Esophagus (tissue), 2 donors: ENCODE data around the gene PTPRT. TPM values are rescaled to one million over a fixed set of nuclear protein-coding genes. Genes with fewer than 3 reads are reported as not detected.

Experiments
- H3K27ac ChIP-seq, 2 donors: one replicate each; pipeline ENCODE4 v1.5.1; 2013; ENCODE audit warnings: low read depth in 2 of 2, mild to moderate bottlenecking in 2 of 2, inconsistent platforms in 1 of 2, low read length in 1 of 2, moderate library complexity in 1 of 2
- H3K27me3 ChIP-seq, 2 donors: one replicate each; pipeline ENCODE4 v1.6.1; 2013; ENCODE audit warnings: low read length in 2 of 2, control low read depth in 1 of 2, mild to moderate bottlenecking in 1 of 2; ENCODE audit not compliant: insufficient read depth in 2 of 2, control insufficient read depth in 1 of 2
- H3K36me3 ChIP-seq, 2 donors: one replicate each; pipeline ENCODE4 v1.6.1; 2013; ENCODE audit warnings: low read length in 1 of 2; ENCODE audit not compliant: control insufficient read depth in 2 of 2, insufficient read depth in 2 of 2
- H3K4me1 ChIP-seq, 2 donors: one replicate each; pipeline ENCODE4 v1.6.1; 2013; ENCODE audit warnings: low read length in 1 of 2; ENCODE audit not compliant: control insufficient read depth in 2 of 2, insufficient read depth in 2 of 2
- H3K4me3 ChIP-seq, 2 donors: one replicate each; pipeline ENCODE4 v1.5.1; 2013; ENCODE audit warnings: low read length in 2 of 2, mild to moderate bottlenecking in 2 of 2, low read depth in 1 of 2, moderate library complexity in 1 of 2
- H3K9me3 ChIP-seq, 2 donors: one replicate each; pipeline ENCODE4 v1.6.1; 2013; ENCODE audit warnings: mild to moderate bottlenecking in 2 of 2, low read depth in 1 of 2, low read length in 1 of 2, moderate library complexity in 1 of 2; ENCODE audit not compliant: control insufficient read depth in 2 of 2, insufficient read depth in 1 of 2
- WGBS, 2 donors: extraction: QIAGEN DNeasy Blood & Tissue Kit; methylation state at CpG; one replicate each; pipeline ENCODE4 v1.1.7; 2013; 5-methylcytosine and 5-hydroxymethylcytosine counted together
- polyA plus RNA-seq, 2 donors: library from polyadenylated mRNA; stranded (reverse); fragments of 200-250 nt; gene quantifications; one replicate each; pipeline ENCODE4 v1.2.3, GENCODE V29; 2013
- donor health status: healthy with polysubstance abuse.
- donor health status: Bipolar disorder and iron deficiency.

The PTPRT gene
- polyA plus RNA-seq, 2 donors, result under 0.01 TPM

DNA sequence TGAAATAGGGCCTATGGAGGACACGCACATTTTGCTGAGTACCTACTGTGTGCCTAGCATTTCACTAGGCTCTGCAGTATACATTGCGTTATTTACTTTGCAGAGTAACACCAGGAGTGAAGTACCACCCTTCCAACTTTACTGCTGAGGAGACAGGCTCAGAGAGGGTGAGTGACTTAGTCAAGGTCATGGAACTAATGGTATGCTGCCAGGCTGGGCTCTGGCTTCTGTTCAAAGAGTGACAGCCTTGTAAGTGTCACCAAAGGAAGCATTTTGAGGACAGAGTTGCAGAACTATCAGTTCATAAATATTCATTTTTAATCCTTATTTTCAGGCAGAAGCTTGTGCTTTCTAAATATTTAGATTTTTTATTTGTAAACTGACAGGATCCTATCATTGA, 816.7 kb downstream of the PTPRT start:
- Histone ChIP-seq H3K9me3 (no peaks in the 10 kb centered on the region), H3K27ac (no peak overlapping the region)
- WGBS, 2 donors, result 85% methylated on average over 2 of the region's 2 CpGs

DNA sequence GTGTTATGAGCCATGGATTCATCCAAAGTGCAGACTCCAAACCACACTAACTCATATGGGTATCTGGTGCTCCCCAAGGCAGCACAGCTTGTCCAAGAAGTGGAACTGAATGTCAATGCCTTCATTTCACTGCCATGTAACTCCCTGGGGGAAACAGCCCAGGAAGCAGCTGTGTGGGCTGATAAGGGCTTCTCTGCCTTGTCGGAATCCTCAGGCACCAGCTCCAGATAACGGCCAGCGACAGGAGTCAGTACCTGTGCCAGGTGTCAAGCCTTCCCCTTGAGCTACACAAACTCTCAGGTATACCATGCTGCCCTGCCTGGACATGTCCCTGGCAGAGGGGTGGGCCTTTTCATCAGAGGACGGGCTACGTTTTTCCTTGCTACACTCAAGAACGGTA, 819.6 kb downstream of the PTPRT start:
- no peak overlapping the region for H3K27ac ChIP-seq
- no peaks in the 10 kb centered on the region for H3K36me3 ChIP-seq
- H3K4me3 ChIP-seq, result no peak overlapping the region
- H3K4me1 ChIP-seq, result no peaks in the 10 kb centered on the region
- 45 to 52% methylated on average over 6 of the region's 6 CpGs for WGBS, 2 donors
- H3K9me3 ChIP-seq, result no peaks in the 10 kb centered on the region
- H3K27me3 ChIP-seq, result no peaks in the 10 kb centered on the region

More for the DNA sequence above, 816.7 kb downstream of the PTPRT start:
- no peak overlapping the region for H3K4me3 ChIP-seq
- H3K27me3 ChIP-seq, result no peaks in the 10 kb centered on the region
- H3K4me1 ChIP-seq, result no peaks in the 10 kb centered on the region
- H3K36me3 ChIP-seq, result no peaks in the 10 kb centered on the region

DNA sequence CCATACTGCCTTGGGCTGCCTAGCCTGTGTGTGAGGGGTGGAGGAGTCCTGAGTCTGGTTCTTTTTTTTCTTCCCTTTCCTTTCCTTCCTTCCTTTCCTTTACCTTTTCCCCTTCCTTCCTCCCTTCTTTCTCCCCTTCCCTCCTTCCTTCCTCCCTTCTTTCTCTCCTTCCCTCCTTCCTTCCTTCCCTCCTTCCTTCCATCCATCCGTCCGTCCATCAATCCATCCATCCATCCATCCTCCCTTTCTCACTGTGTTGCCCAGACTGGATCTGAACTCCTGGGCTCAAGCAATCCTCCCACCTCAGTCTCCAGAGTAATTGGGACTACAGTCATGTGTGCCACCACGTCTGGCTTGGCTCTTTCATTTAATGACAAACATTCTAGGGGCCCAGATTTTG, 820.8 kb downstream of the PTPRT start:
- H3K9me3 ChIP-seq, result no peaks in the 10 kb centered on the region

DNA sequence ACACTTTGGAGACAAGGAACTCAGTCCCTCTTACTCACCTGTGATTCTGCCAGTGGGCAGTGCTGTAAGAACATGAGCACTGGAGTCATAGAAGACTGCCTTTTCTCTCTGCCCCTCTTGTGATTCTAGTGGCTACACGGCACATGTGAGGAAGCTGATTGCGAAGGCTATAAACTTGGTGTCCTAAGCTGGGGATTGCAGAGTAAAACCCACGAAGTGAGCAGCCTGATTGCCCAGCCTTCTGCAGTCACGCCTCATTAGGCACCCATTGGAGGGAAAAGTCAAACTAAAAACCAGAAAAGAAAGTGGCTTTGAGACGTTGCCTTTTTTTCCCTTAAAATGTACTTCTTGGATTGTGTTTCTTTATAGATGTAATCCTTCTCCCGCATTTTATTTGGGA, 823.1 kb downstream of the PTPRT start:
- H3K27ac ChIP-seq, result no peak overlapping the region
- no peaks in the 10 kb centered on the region for H3K4me1 ChIP-seq
- H3K9me3 ChIP-seq, result no peaks in the 10 kb centered on the region
- no peaks in the 10 kb centered on the region for H3K36me3 ChIP-seq
- H3K4me3 ChIP-seq, result no peak overlapping the region
- H3K27me3 ChIP-seq, result no peaks in the 10 kb centered on the region
- WGBS, 2 donors, result 46 to 47% methylated on average over 6 of the region's 6 CpGs

More for the DNA sequence above, 820.8 kb downstream of the PTPRT start:
- Histone ChIP-seq H3K27me3 (no peaks in the 10 kb centered on the region), H3K27ac (no peak overlapping the region), H3K4me3 (no peak overlapping the region), H3K4me1 (no peaks in the 10 kb centered on the region), H3K36me3 (no peaks in the 10 kb centered on the region)
- WGBS, 2 donors, result 67 to 74% methylated on average over 3 of the region's 3 CpGs

DNA sequence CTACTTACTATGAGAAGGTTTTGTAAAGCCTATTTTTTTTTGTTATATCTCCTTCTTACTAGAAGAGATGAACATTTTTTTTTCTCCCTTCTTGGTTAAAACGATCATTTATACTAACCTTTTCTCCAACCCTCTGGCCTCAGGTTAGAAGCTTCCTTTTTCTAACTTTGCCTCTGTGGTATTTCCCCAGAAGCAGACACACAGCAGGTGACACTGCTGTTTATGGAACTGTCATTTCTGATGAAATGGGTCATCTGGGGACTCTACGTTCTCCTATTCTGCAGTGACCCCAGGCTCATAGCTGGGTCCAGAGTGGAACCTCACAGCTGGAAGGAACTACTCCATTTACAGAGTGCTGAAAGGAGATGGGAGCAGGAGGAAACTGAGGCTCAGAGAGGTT, 825.3 kb downstream of the PTPRT start:
- WGBS, 2 donors, result 49 to 62% methylated on average over 2 of the region's 2 CpGs
- Histone ChIP-seq H3K9me3 (no peaks in the 10 kb centered on the region), H3K4me1 (no peaks in the 10 kb centered on the region), H3K27ac (no peak overlapping the region), H3K36me3 (no peaks in the 10 kb centered on the region), H3K27me3 (no peaks in the 10 kb centered on the region), H3K4me3 (no peak overlapping the region)

DNA sequence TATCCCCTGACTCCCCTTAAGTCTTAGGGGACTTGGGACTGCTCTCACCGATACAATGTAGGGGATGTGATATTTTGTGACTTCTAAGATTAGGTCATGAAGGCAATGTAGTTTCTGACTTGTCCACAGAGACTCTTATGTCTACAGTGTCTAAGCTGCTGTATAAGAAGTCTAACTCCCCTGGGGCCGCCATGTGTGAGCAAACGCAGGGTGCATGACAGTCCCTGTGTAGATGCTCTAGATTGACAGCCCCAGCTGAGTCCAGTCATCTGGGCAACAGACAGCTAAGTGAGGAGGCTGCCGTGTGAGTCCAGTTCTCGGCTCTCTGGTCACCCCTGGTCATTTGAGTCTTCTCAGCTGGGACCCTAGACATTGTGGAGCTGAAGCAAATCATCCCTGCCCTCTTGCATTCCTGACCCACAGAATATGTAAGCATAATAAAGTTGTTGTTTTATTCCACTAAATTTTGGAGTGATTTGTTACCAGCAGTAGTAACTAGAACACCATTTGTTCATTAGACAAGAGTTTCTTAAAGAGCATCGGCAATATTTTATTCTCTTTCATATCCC, 828.2 kb downstream of the PTPRT start:
- H3K4me1 ChIP-seq, result no peaks in the 10 kb centered on the region
- H3K27me3 ChIP-seq, result no peaks in the 10 kb centered on the region
- 70 to 74% methylated on average over 6 of the region's 6 CpGs for WGBS, 2 donors
- peaks cover 0 to 3% of the 10 kb centered on the region in 2 donors for H3K9me3 ChIP-seq
- no peak overlapping the region for H3K4me3 ChIP-seq
- H3K27ac ChIP-seq, result no peak overlapping the region
- no peaks in the 10 kb centered on the region for H3K36me3 ChIP-seq

DNA sequence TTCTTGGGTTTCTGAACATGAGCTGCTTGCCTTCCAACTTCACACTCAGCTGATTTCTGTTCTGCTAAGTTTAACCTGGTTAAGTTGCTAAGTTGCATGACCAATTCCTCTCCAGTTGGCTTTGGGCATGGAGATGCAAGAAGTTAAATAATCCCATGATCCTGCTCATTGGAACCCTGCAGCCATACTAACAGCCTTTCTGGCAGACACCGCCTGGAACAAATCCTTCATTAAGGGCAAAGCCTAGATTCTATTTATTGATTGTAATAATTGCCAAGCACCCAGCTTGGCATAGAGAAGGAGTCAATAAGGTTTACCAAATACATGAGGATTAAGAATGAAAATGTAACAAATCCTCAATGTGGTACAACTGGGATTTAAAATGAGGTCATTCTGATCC, 829.1 kb downstream of the PTPRT start:
- H3K9me3 ChIP-seq, result peaks cover 0 to 3% of the 10 kb centered on the region in 2 donors
- H3K4me3 ChIP-seq, result no peak overlapping the region
- H3K36me3 ChIP-seq, result no peaks in the 10 kb centered on the region
- no peak overlapping the region for H3K27ac ChIP-seq
- no peaks in the 10 kb centered on the region for H3K4me1 ChIP-seq
- H3K27me3 ChIP-seq, result no peaks in the 10 kb centered on the region
- WGBS, 2 donors, result 83 to 87% methylated on average over 1 of the region's 1 CpG

DNA sequence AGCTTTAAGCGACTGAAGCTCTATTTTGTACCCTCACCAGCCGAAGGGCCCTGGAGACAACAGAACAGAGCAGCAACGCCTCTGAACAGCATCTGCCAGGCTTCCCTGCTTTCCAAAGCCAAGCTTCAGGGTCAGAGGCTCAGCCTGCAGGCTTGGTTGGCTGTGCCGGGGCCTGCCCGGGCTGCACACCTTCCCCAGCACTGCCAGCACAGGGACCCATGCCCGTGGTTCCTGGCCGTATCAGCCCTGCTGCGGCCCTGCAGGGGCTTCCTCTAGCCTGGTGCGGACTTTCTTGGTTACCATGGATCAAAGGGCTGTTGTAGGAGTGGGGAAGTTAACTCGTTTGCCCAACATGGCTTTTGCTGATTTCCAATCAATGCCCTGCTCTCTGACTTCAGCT, 830.1 kb downstream of the PTPRT start:
- WGBS, 2 donors, result 78 to 80% methylated on average over 10 of the region's 10 CpGs
- Histone ChIP-seq H3K4me1 (no peaks in the 10 kb centered on the region), H3K36me3 (no peaks in the 10 kb centered on the region), H3K27me3 (no peaks in the 10 kb centered on the region), H3K4me3 (no peak overlapping the region), H3K9me3 (peaks cover 0 to 3% of the 10 kb centered on the region in 2 donors), H3K27ac (no peak overlapping the region)

DNA sequence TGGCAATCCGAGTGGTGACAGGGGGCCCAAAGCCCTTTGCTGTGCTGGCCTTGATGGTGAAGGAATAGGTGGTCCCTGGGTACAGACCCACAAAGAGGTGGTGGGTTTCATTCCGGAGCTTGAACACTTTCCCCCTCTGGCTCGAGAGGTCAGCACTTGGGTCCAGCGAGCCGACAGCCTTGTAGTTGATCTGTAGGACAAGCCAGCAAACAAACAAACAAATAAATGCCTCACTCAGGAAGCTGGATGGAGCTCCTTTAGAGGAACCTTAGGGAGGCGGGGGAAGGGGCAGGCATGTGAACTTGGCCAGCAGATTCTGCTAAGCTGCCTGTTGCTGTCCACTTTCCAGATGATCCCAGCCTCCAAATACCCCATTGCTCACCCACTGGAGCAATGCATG, 837.6 kb downstream of the PTPRT start:
- no peak overlapping the region for H3K4me3 ChIP-seq
- H3K27ac ChIP-seq, result no peak overlapping the region
- peaks cover 0 to 3% of the 10 kb centered on the region in 2 donors for H3K9me3 ChIP-seq
- H3K4me1 ChIP-seq, result peaks cover 0 to 2% of the 10 kb centered on the region in 2 donors
- no peaks in the 10 kb centered on the region for H3K36me3 ChIP-seq
- WGBS, 2 donors, result 42 to 55% methylated on average over 6 of the region's 6 CpGs
- H3K27me3 ChIP-seq, result no peaks in the 10 kb centered on the region

DNA sequence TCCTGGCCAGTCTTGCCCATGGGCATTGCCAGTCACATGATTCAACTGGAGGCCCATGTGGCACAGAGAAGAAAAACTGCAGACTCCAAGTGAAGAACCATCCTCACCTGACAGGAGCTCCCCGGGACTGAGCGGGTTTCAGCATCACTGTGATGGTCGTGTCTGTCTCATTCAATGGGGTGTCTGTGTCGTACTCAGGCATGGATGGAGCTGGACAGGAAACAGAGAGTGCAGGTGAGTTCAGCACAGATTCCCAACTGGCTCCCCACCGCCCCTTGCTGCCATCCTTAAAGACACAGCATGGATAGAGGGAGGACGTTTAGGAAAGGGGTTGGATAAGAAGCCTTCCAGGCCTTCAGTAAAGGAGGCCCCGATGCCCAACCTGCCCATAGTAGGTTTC, 839.2 kb downstream of the PTPRT start:
- Histone ChIP-seq H3K4me1 (peaks cover 0 to 2% of the 10 kb centered on the region in 2 donors), H3K36me3 (no peaks in the 10 kb centered on the region), H3K4me3 (no peak overlapping the region), H3K27ac (no peak overlapping the region), H3K9me3 (no peaks in the 10 kb centered on the region), H3K27me3 (no peaks in the 10 kb centered on the region)
- 72 to 80% methylated on average over 7 of the region's 7 CpGs for WGBS, 2 donors
